Astrocyte (in vitro differentiated cells and primary cell): ENCODE data around the gene GSK3B.

Source experiments
- EZH2 ChIP-seq: IDR thresholded peaks from 2 replicates; pipeline ENCODE4 v1.6.1; 2012; ENCODE audit warnings: mild to moderate bottlenecking, low read length, inconsistent platforms; ENCODE audit not compliant: insufficient read depth
- TF ChIP-seq, protein P1 (sequence below): IDR thresholded peaks from 2 replicates; pipeline ENCODE4 v1.5.1; 2011; ENCODE audit warnings: low read depth, mild to moderate bottlenecking, inconsistent platforms, low read length, moderate library complexity; ENCODE audit not compliant: insufficient read depth

DNA sequence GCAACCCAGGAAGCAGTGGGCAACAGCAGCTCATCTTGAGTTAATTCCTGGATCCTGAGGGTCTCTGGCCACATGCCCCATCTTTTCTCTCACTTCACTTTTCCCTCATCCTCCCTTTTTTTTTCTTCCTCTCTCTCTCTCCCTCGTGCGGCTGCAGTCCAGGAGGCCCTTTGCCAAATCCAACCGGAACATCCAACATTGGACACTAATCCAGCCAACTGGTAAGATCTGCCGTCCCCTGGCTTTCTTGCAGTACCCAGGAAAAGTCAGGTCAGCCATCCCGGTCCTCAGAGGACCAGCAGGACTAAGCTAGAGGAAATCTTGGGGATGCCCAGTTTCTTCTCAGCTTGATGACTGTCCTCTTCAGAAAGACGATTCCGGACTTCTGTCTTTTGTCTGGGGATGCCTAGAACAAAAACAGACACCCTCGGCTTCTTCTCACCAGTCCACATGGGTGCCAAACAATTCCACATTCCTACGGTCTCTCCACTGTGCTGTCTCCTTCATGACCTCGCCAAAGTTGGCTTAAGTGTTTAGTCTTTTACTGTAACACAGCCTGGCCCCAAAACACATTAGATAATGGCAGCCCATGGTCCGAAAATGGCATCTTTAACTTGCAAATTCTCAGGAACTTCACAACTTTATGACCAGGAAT, 115.6 kb downstream of the GSK3B start:
- TF ChIP-seq, protein P1, sequence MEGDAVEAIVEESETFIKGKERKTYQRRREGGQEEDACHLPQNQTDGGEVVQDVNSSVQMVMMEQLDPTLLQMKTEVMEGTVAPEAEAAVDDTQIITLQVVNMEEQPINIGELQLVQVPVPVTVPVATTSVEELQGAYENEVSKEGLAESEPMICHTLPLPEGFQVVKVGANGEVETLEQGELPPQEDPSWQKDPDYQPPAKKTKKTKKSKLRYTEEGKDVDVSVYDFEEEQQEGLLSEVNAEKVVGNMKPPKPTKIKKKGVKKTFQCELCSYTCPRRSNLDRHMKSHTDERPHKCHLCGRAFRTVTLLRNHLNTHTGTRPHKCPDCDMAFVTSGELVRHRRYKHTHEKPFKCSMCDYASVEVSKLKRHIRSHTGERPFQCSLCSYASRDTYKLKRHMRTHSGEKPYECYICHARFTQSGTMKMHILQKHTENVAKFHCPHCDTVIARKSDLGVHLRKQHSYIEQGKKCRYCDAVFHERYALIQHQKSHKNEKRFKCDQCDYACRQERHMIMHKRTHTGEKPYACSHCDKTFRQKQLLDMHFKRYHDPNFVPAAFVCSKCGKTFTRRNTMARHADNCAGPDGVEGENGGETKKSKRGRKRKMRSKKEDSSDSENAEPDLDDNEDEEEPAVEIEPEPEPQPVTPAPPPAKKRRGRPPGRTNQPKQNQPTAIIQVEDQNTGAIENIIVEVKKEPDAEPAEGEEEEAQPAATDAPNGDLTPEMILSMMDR: no peak
- no peak for TF ChIP-seq EZH2
